DOHH2 (cell line): Measurements from ENCODE around the gene NELFB.

Source experiments
- H3F3A ChIP-seq: fragments of 200-600 bp; sonication (generic), shearing (Covaris generic); 2 replicates; pipeline ENCODE4 v1.6.0; 2016; ENCODE audit warnings: antibody characterized with exemption, mild to moderate bottlenecking; ENCODE audit not compliant: control insufficient read depth, insufficient read depth
- H3K27ac ChIP-seq: fragments of 200-600 bp; sonication (generic); 2 replicates; pipeline ENCODE4 v1.5.1; 2014; ENCODE audit warnings: low read depth, mild to moderate bottlenecking, low read length, moderate library complexity
- H3K27me3 ChIP-seq: fragments of 200-600 bp; sonication (generic); 2 replicates; pipeline ENCODE4 v1.6.1; 2014; ENCODE audit warnings: mild to moderate bottlenecking, low read length, mixed read lengths; ENCODE audit not compliant: control insufficient read depth
- H3K36me3 ChIP-seq: fragments of 200-600 bp; sonication (generic); 2 replicates; pipeline ENCODE4 v1.6.1; 2014; ENCODE audit warnings: mild to moderate bottlenecking, low read length, moderate library complexity, mixed read lengths; ENCODE audit not compliant: control insufficient read depth
- H3K4me1 ChIP-seq: fragments of 200-600 bp; sonication (generic); 2 replicates; pipeline ENCODE4 v1.6.1; 2014; ENCODE audit warnings: mild to moderate bottlenecking, low read length, mixed read lengths; ENCODE audit not compliant: control insufficient read depth
- H3K4me2 ChIP-seq: fragments of 200-600 bp; sonication (generic); 2 replicates; pipeline ENCODE4 v1.6.0; 2014; ENCODE audit warnings: mild to moderate bottlenecking, low read length, moderate library complexity
- H3K4me3 ChIP-seq: fragments of 200-600 bp; sonication (generic); 2 replicates; pipeline ENCODE4 v1.5.1; 2014; ENCODE audit warnings: mild to moderate bottlenecking, low read length, mixed read lengths
- H3K79me2 ChIP-seq: fragments of 200-600 bp; sonication (generic); 2 replicates; pipeline ENCODE4 v1.6.1; 2014; ENCODE audit warnings: mild to moderate bottlenecking, low read length, mixed read lengths; ENCODE audit not compliant: control insufficient read depth
- H3K9me2 ChIP-seq: fragments of 200-600 bp; sonication (generic); replicated peaks from 2 replicates; pipeline ENCODE4 v1.6.1; 2014; ENCODE audit warnings: mild to moderate bottlenecking, low read length, mixed read lengths; ENCODE audit not compliant: control insufficient read depth
- H3K9me3 ChIP-seq: fragments of 200-600 bp; sonication (generic); 2 replicates; pipeline ENCODE4 v1.6.1; 2014; ENCODE audit warnings: antibody characterized with exemption, low read length, mixed read lengths; ENCODE audit not compliant: control insufficient read depth, insufficient read depth
- H4K20me1 ChIP-seq: fragments of 200-600 bp; sonication (generic); 2 replicates; pipeline ENCODE4 v1.6.0; 2014; ENCODE audit warnings: low read depth, mild to moderate bottlenecking, antibody characterized with exemption, low read length, moderate library complexity; ENCODE audit not compliant: control insufficient read depth, insufficient read depth
- EZH2phosphoT487 ChIP-seq: fragments of 200-600 bp; sonication (generic); IDR thresholded peaks from 2 replicates; pipeline ENCODE4 v1.6.1; 2017; ENCODE audit warnings: borderline replicate concordance, mild to moderate bottlenecking, antibody characterized with exemption, low read length, moderate library complexity, mixed read lengths
- TF ChIP-seq, protein P1 (sequence below): fragments of 200-600 bp; sonication (generic); IDR thresholded peaks from one replicate; pipeline ENCODE4 v1.5.1; 2014; ENCODE audit warnings: antibody characterized with exemption, mild to moderate bottlenecking, low read depth, low read length; ENCODE audit not compliant: poor library complexity, severe bottlenecking

NELFB gene

DNA sequence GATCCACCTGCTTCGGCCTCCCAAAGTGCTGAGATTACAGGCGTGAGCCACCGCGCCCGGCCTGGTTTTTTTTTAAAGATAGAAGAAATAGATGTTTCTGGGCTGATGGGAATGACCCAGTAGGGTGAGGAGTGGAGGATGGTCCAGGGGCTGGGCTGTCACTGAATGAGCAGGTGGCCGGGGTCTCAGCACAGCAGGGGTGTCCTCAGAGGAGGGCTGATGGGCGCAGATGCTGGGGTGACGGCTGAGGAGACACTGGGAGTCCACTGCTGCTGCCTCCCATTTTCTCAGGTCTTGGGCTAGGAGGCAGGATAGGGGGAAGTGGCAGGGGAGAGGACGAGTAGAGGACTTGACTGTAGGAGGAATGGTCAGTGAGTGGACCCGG, 20.1 kb downstream of the NELFB start:
- H3K9me2 ChIP-seq = no peaks in the 10 kb centered on the region
- TF ChIP-seq, protein P1, sequence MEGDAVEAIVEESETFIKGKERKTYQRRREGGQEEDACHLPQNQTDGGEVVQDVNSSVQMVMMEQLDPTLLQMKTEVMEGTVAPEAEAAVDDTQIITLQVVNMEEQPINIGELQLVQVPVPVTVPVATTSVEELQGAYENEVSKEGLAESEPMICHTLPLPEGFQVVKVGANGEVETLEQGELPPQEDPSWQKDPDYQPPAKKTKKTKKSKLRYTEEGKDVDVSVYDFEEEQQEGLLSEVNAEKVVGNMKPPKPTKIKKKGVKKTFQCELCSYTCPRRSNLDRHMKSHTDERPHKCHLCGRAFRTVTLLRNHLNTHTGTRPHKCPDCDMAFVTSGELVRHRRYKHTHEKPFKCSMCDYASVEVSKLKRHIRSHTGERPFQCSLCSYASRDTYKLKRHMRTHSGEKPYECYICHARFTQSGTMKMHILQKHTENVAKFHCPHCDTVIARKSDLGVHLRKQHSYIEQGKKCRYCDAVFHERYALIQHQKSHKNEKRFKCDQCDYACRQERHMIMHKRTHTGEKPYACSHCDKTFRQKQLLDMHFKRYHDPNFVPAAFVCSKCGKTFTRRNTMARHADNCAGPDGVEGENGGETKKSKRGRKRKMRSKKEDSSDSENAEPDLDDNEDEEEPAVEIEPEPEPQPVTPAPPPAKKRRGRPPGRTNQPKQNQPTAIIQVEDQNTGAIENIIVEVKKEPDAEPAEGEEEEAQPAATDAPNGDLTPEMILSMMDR = no peak
- TF ChIP-seq EZH2phosphoT487 = no peak
- no peaks in the 10 kb centered on the region for H3K27me3 ChIP-seq
- peaks cover 49% of the 10 kb centered on the region for H3K36me3 ChIP-seq
- H4K20me1 ChIP-seq = no peaks in the 10 kb centered on the region
- peak overlapping the region; percentile 85 for H3K4me2 ChIP-seq
- peaks cover 5% of the 10 kb centered on the region; the same call in 1 of the 2 replicates for H3F3A ChIP-seq
- H3K4me1 ChIP-seq = peaks cover 86% of the 10 kb centered on the region
- H3K79me2 ChIP-seq = peaks cover 33% of the 10 kb centered on the region
- peak overlapping the region; percentile 85 for H3K27ac ChIP-seq
- no peaks in the 10 kb centered on the region for H3K9me3 ChIP-seq
- H3K4me3 ChIP-seq = peak overlapping the region; percentile 85

DNA sequence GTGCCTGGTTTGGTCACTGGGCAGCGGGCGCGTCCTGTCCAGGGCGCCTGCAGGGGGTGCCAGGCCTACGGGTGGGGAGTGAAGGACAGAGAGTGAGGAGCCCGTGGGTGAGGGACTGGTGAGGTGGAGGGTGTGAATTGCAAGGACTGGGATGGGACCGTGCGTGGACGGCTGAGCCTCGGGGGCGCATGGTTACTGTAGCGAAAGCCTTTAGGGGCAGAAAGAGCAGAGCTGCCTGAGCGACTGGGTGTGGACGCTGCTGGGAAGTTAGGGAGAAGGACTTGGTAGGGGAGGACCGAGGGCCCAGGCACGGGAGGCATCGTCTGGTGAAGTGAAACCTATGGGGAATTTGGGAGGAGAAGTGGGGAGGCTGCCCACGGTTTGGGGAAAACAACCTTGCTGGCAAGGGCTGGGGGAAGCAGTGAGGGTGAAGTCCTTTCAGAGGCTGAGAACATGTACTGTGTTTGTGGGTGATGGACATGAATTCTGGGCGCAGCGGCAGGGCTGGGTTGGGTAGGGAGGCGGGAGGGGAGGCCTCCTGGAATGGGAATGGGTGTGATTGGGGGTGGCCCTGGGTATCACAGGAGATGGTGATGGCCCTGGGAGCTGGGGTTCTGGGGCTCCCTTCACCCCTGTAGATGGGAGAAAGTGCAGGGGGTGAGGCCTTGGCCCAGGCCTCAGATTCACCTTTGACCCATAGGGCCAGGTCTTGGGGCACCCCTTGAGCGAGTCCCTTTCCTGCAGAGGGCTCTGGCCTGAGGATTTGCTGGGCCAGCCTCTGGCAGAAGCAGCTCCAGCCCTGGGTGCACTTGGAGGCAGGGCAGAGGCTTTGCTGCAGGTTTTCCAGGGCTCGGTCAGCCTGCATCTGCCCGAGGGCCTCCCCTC, 20.7 kb downstream of the NELFB start:
- Histone ChIP-seq H3F3A (peaks cover 5% of the 10 kb centered on the region; the same call in 1 of the 2 replicates), H3K4me3 (peak overlapping the region; percentile 85), H3K27me3 (no peaks in the 10 kb centered on the region), H3K4me2 (peak overlapping the region; percentile 85), H3K27ac (peak overlapping the region; percentile 85), H3K4me1 (peaks cover 86% of the 10 kb centered on the region), H4K20me1 (no peaks in the 10 kb centered on the region), H3K79me2 (peaks cover 27% of the 10 kb centered on the region), H3K9me3 (no peaks in the 10 kb centered on the region), H3K36me3 (peaks cover 42% of the 10 kb centered on the region), H3K9me2 (no peaks in the 10 kb centered on the region)
- TF ChIP-seq, protein P1 = no peak
- no peak for TF ChIP-seq EZH2phosphoT487

DNA sequence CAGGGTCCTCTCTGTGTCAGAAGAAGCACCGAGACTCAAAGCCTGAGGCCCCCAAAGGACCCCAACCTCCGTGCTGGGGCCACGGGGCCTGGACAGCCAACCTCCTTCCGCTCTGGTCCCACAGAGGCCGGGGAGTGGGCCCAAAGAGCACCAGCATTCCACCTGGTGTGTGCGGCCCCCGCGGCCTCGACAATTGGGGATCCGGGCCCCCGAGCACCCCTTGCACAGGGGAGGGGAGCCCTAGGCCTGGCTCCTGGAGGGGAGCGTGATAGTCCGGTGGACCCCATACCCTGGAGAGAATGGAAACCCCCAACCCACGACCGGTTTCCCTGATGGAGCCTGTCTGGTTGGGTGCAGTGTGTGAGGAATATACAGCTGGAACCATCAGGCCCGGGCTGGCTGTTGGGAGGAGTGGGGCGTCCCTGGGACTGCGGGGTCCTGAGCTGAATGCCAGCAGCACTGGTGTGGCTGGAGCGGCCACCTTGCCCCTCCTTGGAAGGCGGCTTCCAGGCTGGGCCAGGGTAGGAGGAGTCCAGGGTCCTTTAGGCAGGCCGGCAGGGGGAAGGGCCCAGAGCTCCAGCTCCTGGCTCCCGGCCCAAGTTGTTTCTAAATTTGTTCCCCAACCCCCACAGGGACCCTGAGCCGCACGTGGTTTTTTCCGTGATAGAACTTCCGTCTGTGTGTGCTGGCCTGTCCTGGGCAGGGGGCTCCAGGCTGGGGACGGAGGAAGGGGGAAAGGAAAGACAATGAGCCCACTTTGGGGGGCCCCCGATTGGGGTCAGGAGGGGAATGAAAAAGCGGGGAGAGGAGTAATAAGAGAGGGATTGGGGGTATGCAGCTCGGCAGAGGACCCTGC, 21.6 kb downstream of the NELFB start:
- Histone ChIP-seq H3K9me3 (no peaks in the 10 kb centered on the region), H3K4me2 (peak overlapping the region; percentile 85), H3K36me3 (peaks cover 36% of the 10 kb centered on the region), H3K4me1 (peaks cover 86% of the 10 kb centered on the region), H3K79me2 (peaks cover 20% of the 10 kb centered on the region), H3K27ac (peak overlapping the region; percentile 85), H4K20me1 (no peaks in the 10 kb centered on the region), H3K9me2 (no peaks in the 10 kb centered on the region), H3K4me3 (peak overlapping the region; percentile 85), H3F3A (peaks cover 7% of the 10 kb centered on the region; the same call in 1 of the 2 replicates), H3K27me3 (no peaks in the 10 kb centered on the region)
- TF ChIP-seq, protein P1 = no peak
- TF ChIP-seq EZH2phosphoT487 = no peak
